K562 (cell line): ENCODE measurements around the gene HNF4A.

Source experiments
- HNRNPK ChIP-seq: fragments of 200-400 bp; formaldehyde crosslinking; IDR thresholded peaks from one replicate; pipeline ENCODE4 v1.6.1; 2018; ENCODE audit warnings: mild to moderate bottlenecking, low read depth, low read length; ENCODE audit not compliant: poor library complexity, severe bottlenecking
- LARP7 ChIP-seq: fragments of 450-650 bp; IDR thresholded peaks from 2 replicates; pipeline ENCODE4 v1.6.1; 2016
- POLR2A ChIP-seq: fragments of 450-650 bp; conservative IDR thresholded peaks from 2 replicates; pipeline ENCODE4 v1.6.1; 2016
- POLR2AphosphoS5 ChIP-seq: IDR thresholded peaks from 2 replicates; pipeline ENCODE4 v1.6.1; 2011; ENCODE audit warnings: mild to moderate bottlenecking, low read depth, low read length, moderate library complexity; ENCODE audit not compliant: control insufficient read depth, insufficient read depth
- RBM22 ChIP-seq: fragments of 200-400 bp; formaldehyde crosslinking; IDR thresholded peaks from 2 replicates; pipeline ENCODE4 v1.6.1; 2018; ENCODE audit warnings: low read length, low read depth; ENCODE audit not compliant: poor library complexity, severe bottlenecking
- SMAD3 ChIP-seq: fragments of 450-650 bp; formaldehyde crosslinking; conservative IDR thresholded peaks from 2 replicates; pipeline ENCODE4 v1.4.0; 2020; ENCODE audit warnings: mild to moderate bottlenecking
- SP1 ChIP-seq: sonication (generic); formaldehyde crosslinking; IDR thresholded peaks from 2 replicates; pipeline ENCODE4 v1.8.1; 2022; ENCODE audit warnings: mild to moderate bottlenecking, missing genetic modification reagents
- SREBF2 ChIP-seq: sonication (generic); formaldehyde crosslinking; IDR thresholded peaks from 2 replicates; pipeline ENCODE4 v1.4.0; 2020; ENCODE audit warnings: mild to moderate bottlenecking, missing genetic modification reagents
- U2AF1 ChIP-seq: fragments of 200-400 bp; formaldehyde crosslinking; optimal IDR thresholded peaks from 2 replicates; pipeline ENCODE3; 2017; ENCODE audit warnings: mild to moderate bottlenecking, low read depth, low read length, moderate library complexity
- ZNF24 ChIP-seq: fragments of 450-650 bp; IDR thresholded peaks from 2 replicates; pipeline ENCODE4 v1.6.1; 2016
- ZNF583 ChIP-seq: fragments of 250-450 bp; sonication (Bioruptor Pico); IDR thresholded peaks from 2 replicates; pipeline ENCODE4 v1.4.0; 2020
- TF ChIP-seq, protein P1 (sequence below): sonication (generic); formaldehyde crosslinking; IDR thresholded peaks from 2 replicates; pipeline ENCODE4 v1.8.0; 2022; ENCODE audit warnings: missing genetic modification reagents, mild to moderate bottlenecking, moderate library complexity, borderline replicate concordance
- TF ChIP-seq, protein P2 (sequence below), 2 experiments: fragments of 250-450 bp in 1 of 2; fragments of 450-650 bp in 1 of 2; sonication (Bioruptor Pico) in 1 of 2; IDR thresholded peaks; 2 replicates each; pipeline versions ENCODE4 v1.6.1 to v1.8.0; 2016 to 2021; ENCODE audit warnings: mild to moderate bottlenecking in 2 of 2, moderate library complexity in 2 of 2, missing compliant biosample characterization in 1 of 2, missing genetic modification characterization in 1 of 2

DNA sequence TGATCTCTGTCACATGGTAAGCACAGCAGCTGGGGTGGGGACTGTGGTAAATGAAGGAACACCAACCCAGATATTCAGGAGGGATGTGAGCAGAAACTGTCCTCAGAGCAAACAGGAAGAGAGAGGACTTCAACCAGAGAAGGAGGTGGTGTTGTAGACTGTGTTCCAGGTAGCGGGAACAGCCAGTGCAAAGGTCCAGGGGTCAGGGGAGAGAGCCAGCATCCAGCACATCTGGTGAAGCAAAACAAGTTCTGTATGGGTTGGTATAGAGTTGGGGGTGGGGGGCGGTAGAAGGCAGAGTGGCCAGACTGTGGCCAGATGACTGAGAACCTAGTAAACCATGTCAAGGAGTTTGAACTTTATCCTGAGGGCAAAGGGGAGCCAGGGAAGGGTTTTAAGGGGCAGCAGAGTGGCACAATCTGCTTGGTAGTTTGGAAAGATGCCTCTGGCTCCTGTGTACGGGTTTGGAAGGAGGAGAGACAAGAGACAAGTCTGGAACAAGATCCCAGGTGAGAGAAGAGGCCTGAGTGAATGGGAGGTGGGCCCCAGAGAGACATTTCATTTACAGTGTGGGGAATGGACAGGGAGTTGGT lies 92.4 kb downstream of the HNF4A start:
- no peak for TF ChIP-seq ZNF24
- TF ChIP-seq SP1 (CRISPR knock-in tag), result no peak
- TF ChIP-seq, protein P1, sequence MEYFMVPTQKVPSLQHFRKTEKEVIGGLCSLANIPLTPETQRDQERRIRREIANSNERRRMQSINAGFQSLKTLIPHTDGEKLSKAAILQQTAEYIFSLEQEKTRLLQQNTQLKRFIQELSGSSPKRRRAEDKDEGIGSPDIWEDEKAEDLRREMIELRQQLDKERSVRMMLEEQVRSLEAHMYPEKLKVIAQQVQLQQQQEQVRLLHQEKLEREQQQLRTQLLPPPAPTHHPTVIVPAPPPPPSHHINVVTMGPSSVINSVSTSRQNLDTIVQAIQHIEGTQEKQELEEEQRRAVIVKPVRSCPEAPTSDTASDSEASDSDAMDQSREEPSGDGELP (CRISPR knock-in tag), result no peak
- no peak for TF ChIP-seq POLR2A
- TF ChIP-seq HNRNPK, result no peak
- TF ChIP-seq POLR2AphosphoS5, result no peak
- no peak for TF ChIP-seq U2AF1
- no peak for TF ChIP-seq LARP7
- no peak for TF ChIP-seq ZNF583
- TF ChIP-seq, protein P2, sequence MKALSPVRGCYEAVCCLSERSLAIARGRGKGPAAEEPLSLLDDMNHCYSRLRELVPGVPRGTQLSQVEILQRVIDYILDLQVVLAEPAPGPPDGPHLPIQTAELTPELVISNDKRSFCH (CRISPR knock-in tag; IDR thresholded peaks at IDR 0.05), result no peak
- TF ChIP-seq, protein P2 (tag; IDR thresholded peaks at IDR 0.05), result no peak
- TF ChIP-seq RBM22, result no peak
- no peak for TF ChIP-seq SMAD3 (CRISPR knock-in tag)
- TF ChIP-seq SREBF2 (CRISPR knock-in tag), result no peak
